Measurements from ENCODE around the gene SCN2B. TPM values are rescaled to one million over a fixed set of nuclear protein-coding genes. Genes with fewer than 3 reads are reported as not detected.

The SCN2B gene
- total RNA-seq, 2 experiments from 2014 or later, result not detected

Other genes starting within 250 kb of the SCN2B start
- 1 to 10 TPM; 1.7 to 2.0 TPM for gene TMPRSS13, start 247.2 kb downstream of the SCN2B start, total RNA-seq
- gene IL10RA, start 190.2 kb downstream of the SCN2B start, total RNA-seq, result 100 to 1,000 TPM; 247 to 260 TPM
- gene TMPRSS4, start 99.6 kb downstream of the SCN2B start, total RNA-seq, result under 1 TPM; 0.12 to 0.76 TPM
- 1 to 10 TPM; 3.2 to 4.0 TPM for gene SMIM35, start 89.7 kb downstream of the SCN2B start, total RNA-seq
- gene SCN4B, start 23.8 kb downstream of the SCN2B start, total RNA-seq, result under 1 TPM in 1 of 2 experiments, not detected in 1; 0.54 TPM
- 100 to 1,000 TPM; 139 to 142 TPM for gene JAML, start 48.4 kb upstream of the SCN2B start, total RNA-seq
- 10 to 100 TPM; 20.4 to 28.4 TPM for gene MPZL3, start 75.7 kb upstream of the SCN2B start, total RNA-seq
- 1 to 10 TPM; 3.0 to 3.2 TPM for gene MPZL2, start 87.7 kb upstream of the SCN2B start, total RNA-seq
- gene CD3E, start 128.1 kb upstream of the SCN2B start, total RNA-seq, result 100 to 1,000 TPM; 526 to 535 TPM
- 100 to 1,000 TPM; 428 to 526 TPM for gene CD3D, start 166.1 kb upstream of the SCN2B start, total RNA-seq
- gene CD3G, start 167.7 kb upstream of the SCN2B start, total RNA-seq, result 100 to 1,000 TPM; 192 to 218 TPM
- gene UBE4A, start 183.0 kb upstream of the SCN2B start, total RNA-seq, result 10 to 100 TPM; 43.4 to 47.8 TPM
- gene ATP5MG, start 225.0 kb upstream of the SCN2B start, total RNA-seq, result 100 to 1,000 TPM; 278 to 295 TPM

All from activated CD8-positive, alpha-beta memory T cell treated with anti-CD3 and anti-CD28 coated beads, Interleukin-2, amount 10 ng/mL, durations not matched to agents 7 days and 5 days (primary cell).